Type B pancreatic cell (in vitro differentiated cells): ENCODE measurements around the gene FXYD1. TPM values are rescaled to one million over a fixed set of nuclear protein-coding genes. Genes with fewer than 3 reads are reported as not detected.
A peak's percentile ranks its signal among the peaks of the same experiment; 100 is the strongest.

ENCODE experiments used
- DNase-seq: peaks from one replicate; pipeline ENCODE4 v3.0.0; 2021; ENCODE audit warnings: mixed read lengths; ENCODE audit not compliant: unreplicated experiment; ENCODE audit errors: extremely low spot score
- H3K27ac Mint-ChIP-seq: 2 replicates; pipeline ENCODE4 v1.8.0; 2021; ENCODE audit warnings: mild to moderate bottlenecking, mixed read lengths
- H3K27me3 Mint-ChIP-seq: 2 replicates; pipeline ENCODE4 v1.8.0; 2021; ENCODE audit warnings: mixed read lengths
- H3K36me3 Mint-ChIP-seq: 2 replicates; pipeline ENCODE4 v1.8.0; 2021; ENCODE audit warnings: mixed read lengths
- H3K4me1 Mint-ChIP-seq: one replicate; pipeline ENCODE4 v1.8.0; 2021; ENCODE audit warnings: mixed read lengths; ENCODE audit not compliant: unreplicated experiment
- H3K4me3 Mint-ChIP-seq: 2 replicates; pipeline ENCODE4 v1.8.0; 2021; ENCODE audit warnings: mild to moderate bottlenecking, mixed read lengths
- H3K9me3 Mint-ChIP-seq: 2 replicates; pipeline ENCODE4 v1.8.0; 2021; ENCODE audit warnings: mixed read lengths
- CTCF ChIP-seq: fragments of 200-600 bp; sonication (generic); conservative IDR thresholded peaks from 2 replicates; pipeline ENCODE4 v1.5.0; 2021; ENCODE audit warnings: antibody characterized with exemption, mild to moderate bottlenecking
- total RNA-seq: library from RNA; stranded (reverse); gene quantifications from 2 replicates; pipeline ENCODE4 v1.2.1, GENCODE V29; 2021; ENCODE audit warnings: low replicate concordance

The FXYD1 gene
- total RNA-seq, 1 donor from 2014 or later, result 5.3 TPM

GRCh38 chr19:35115177-35115951 is 23.3 kb upstream of the FXYD1 start, which contains the start of gene FXYD3:
FXYD3 (plus strand) TSS chr19:35115823; CDS start chr19:35119377, 3,554 bp downstream.
- H3K9me3 Mint-ChIP-seq, result no peaks in the 10 kb centered on the region
- peak within 1 kb of the TSS; percentile 87 for H3K4me3 Mint-ChIP-seq
- no peak for DNase-seq
- no peak for TF ChIP-seq CTCF
- H3K27me3 Mint-ChIP-seq, result no peaks in the 10 kb centered on the region
- no peaks in the 10 kb centered on the region for H3K36me3 Mint-ChIP-seq
- peak within 1 kb of the TSS; percentile 91 for H3K27ac Mint-ChIP-seq
- peaks cover 33% of the 10 kb centered on the region for H3K4me1 Mint-ChIP-seq

GRCh38 chr19:35116072-35116801 is 22.4 kb upstream of the FXYD1 start:
- TF ChIP-seq CTCF, result no peak

GRCh38 chr19:35117116-35117515 is 21.5 kb upstream of the FXYD1 start:
- H3K27ac Mint-ChIP-seq, result peak overlapping the region; percentile 91
- no peaks in the 10 kb centered on the region for H3K27me3 Mint-ChIP-seq
- peaks cover 39% of the 10 kb centered on the region for H3K4me1 Mint-ChIP-seq
- TF ChIP-seq CTCF, result no peak
- no peaks in the 10 kb centered on the region for H3K9me3 Mint-ChIP-seq
- H3K36me3 Mint-ChIP-seq, result no peaks in the 10 kb centered on the region
- H3K4me3 Mint-ChIP-seq, result peak overlapping the region; percentile 87
- DNase-seq, result no peak

More at GRCh38 chr19:35116072-35116801, 22.4 kb upstream of the FXYD1 start:
- H3K36me3 Mint-ChIP-seq, result no peaks in the 10 kb centered on the region
- H3K4me1 Mint-ChIP-seq, result peaks cover 37% of the 10 kb centered on the region
- H3K4me3 Mint-ChIP-seq, result peak overlapping the region; percentile 87
- H3K27me3 Mint-ChIP-seq, result no peaks in the 10 kb centered on the region
- peak overlapping the region; percentile 91 for H3K27ac Mint-ChIP-seq
- H3K9me3 Mint-ChIP-seq, result no peaks in the 10 kb centered on the region
- no peak for DNase-seq

- Mint-ChIP-seq H3K4me1 (peaks cover 43% of the 10 kb centered on the region), H3K27me3 (no peaks in the 10 kb centered on the region), H3K9me3 (no peaks in the 10 kb centered on the region), H3K36me3 (no peaks in the 10 kb centered on the region), H3K27ac (peak overlapping the region; percentile 89), H3K4me3 (peak overlapping the region; percentile 64)
- no peak for DNase-seq
- TF ChIP-seq CTCF, result no peak
Measured at GRCh38 chr19:35117799-35118198, 20.8 kb upstream of the FXYD1 start.

- TF ChIP-seq CTCF, result no peak
- Mint-ChIP-seq H3K9me3 (no peaks in the 10 kb centered on the region), H3K4me3 (peak overlapping the region; percentile 77), H3K27me3 (no peaks in the 10 kb centered on the region), H3K27ac (peak overlapping the region; percentile 89), H3K4me1 (peaks cover 44% of the 10 kb centered on the region), H3K36me3 (no peaks in the 10 kb centered on the region)
- DNase-seq, result no peak
Measured at GRCh38 chr19:35118268-35119020, 20.2 kb upstream of the FXYD1 start.
